Breast epithelium (tissue), 3 donors: Measurements from ENCODE around the gene LIN7C.

ENCODE experiments used
- CTCF ChIP-seq, 3 donors: fragments of 450-650 bp; IDR thresholded peaks; one replicate each; pipeline ENCODE4 v1.5.1; 2016 to 2017; ENCODE audit warnings: antibody characterized with exemption in 3 of 3, mild to moderate bottlenecking in 3 of 3, moderate library complexity in 3 of 3
- POLR2A ChIP-seq: fragments of 450-650 bp; IDR thresholded peaks from one replicate; pipeline ENCODE4 v1.6.1; 2016; ENCODE audit warnings: antibody characterized with exemption, mild to moderate bottlenecking, moderate library complexity
- POLR2AphosphoS5 ChIP-seq, 3 donors: sonication (generic); formaldehyde crosslinking; IDR thresholded peaks; one replicate each; pipeline ENCODE4 v1.6.1; 2017; ENCODE audit warnings: antibody characterized with exemption in 3 of 3

DNA sequence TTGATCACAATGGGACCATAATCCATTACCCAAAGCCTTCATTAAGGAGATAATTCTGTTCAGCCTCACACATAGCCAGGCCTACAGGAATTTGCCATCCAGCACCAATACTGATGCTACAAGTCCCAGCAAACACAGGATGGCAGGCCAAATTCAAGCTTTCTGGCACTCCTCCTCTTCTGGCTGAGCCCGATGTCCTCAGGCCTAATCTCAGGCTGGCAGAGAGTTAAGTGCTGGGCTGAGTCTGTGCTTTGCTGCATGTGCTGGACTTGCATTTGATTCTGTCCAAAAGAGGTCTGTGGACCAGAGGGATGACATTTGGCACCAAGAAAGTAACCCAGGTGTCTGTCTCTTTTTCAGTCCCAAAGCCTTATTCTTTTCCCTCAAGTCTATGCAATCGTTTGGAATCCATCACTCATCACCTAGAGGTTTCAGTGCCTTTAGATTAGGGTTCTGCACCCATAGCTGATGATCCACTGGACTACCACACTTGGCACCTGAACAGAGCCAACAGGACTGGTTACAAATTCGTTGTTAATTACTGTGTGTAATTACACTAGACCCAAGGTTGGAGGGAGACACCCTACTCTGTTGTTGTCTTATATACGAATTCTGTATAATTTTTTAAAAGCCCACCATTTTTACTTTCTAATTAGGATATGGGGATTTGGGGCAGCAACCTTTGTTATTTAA, 19.4 kb upstream of the LIN7C start:
- TF ChIP-seq POLR2AphosphoS5 (IDR thresholded peaks at IDR 0.05) (no peak), CTCF (IDR thresholded peaks at IDR 0.05) (no peak), POLR2A (no peak)
